Testis (tissue), 3 donors: ENCODE results near the gene CNTF. TPM values are rescaled to one million over a fixed set of nuclear protein-coding genes. Genes with fewer than 3 reads are reported as not detected.

Experiments used
- DNase-seq: peaks from one replicate; pipeline ENCODE4 v3.0.0-alpha.2; 2019
- H3K27ac ChIP-seq, 2 donors: fragments of 200-600 bp; sonication (generic); one replicate each; pipeline ENCODE4 v1.5.1; 2019
- H3K27me3 ChIP-seq: fragments of 200-600 bp; sonication (generic); one replicate; pipeline ENCODE4 v1.5.1; 2019
- H3K36me3 ChIP-seq: fragments of 200-600 bp; sonication (generic); one replicate; pipeline ENCODE4 v1.5.1; 2017; ENCODE audit warnings: low read depth; ENCODE audit errors: missing control alignments
- H3K4me1 ChIP-seq: fragments of 200-600 bp; sonication (generic); one replicate; pipeline ENCODE4 v1.5.1; 2019
- H3K4me3 ChIP-seq, 2 donors: fragments of 200-600 bp; sonication (generic); one replicate each; pipeline ENCODE4 v1.5.1; 2017 to 2019
- H3K9me3 ChIP-seq: fragments of 200-600 bp; sonication (generic); one replicate; pipeline ENCODE4 v1.5.1; 2017
- POLR2A ChIP-seq: fragments of 450-650 bp; IDR thresholded peaks from one replicate; pipeline ENCODE4 v1.6.1; 2017; ENCODE audit warnings: antibody characterized with exemption, mild to moderate bottlenecking, moderate library complexity
- WGBS, 2 donors: methylation state at CpG; one replicate each; pipeline ENCODE4 v1.1.5; 2018; 5-methylcytosine and 5-hydroxymethylcytosine counted together
- intact Hi-C: fragments of 100-400 bp; cut with DNase I; formaldehyde crosslinking; loops from one replicate; pipeline ENCODE4 v1.15.1; 2023; ENCODE audit warnings: low total_unique reads
- polyA plus RNA-seq: library from polyadenylated mRNA; stranded (reverse); fragments of 350-450 nt; fragmentation: Illumina TruSeq; extraction: RNeasy Lipid Tissue Mini Kit (QIAGEN cat#74804); gene quantifications from one replicate; pipeline ENCODE4 v1.2.3, GENCODE V29; 2014; ENCODE audit warnings: low read depth, low replicate concordance; ENCODE audit not compliant: insufficient read depth
- total RNA-seq, 2 donors: library from RNA; depleted of rRNA; stranded (reverse); fragments of >200 nt; gene quantifications; one replicate each; pipeline ENCODE4 v1.2.3, GENCODE V29; 2016
- TF ChIP-seq, protein P1 (sequence below), 3 experiments: fragments of 450-650 bp in 2 of 3; fragments of 200-600 bp in 1 of 3; sonication (generic) in 1 of 3; IDR thresholded peaks; one replicate each; pipeline ENCODE4 v1.5.1; 2016 to 2019; ENCODE audit warnings: antibody characterized with exemption in 3 of 3, mild to moderate bottlenecking in 2 of 3, moderate library complexity in 1 of 3

CNTF gene
- total and polyA plus RNA-seq, 3 donors from 2014 or later: 1.0 to 1.6 (median 1.3) TPM

GRCh38 chr11:58650496-58650895 lies 28.0 kb downstream of the CNTF start:
- TF ChIP-seq POLR2A: no peak
- TF ChIP-seq, protein P1, sequence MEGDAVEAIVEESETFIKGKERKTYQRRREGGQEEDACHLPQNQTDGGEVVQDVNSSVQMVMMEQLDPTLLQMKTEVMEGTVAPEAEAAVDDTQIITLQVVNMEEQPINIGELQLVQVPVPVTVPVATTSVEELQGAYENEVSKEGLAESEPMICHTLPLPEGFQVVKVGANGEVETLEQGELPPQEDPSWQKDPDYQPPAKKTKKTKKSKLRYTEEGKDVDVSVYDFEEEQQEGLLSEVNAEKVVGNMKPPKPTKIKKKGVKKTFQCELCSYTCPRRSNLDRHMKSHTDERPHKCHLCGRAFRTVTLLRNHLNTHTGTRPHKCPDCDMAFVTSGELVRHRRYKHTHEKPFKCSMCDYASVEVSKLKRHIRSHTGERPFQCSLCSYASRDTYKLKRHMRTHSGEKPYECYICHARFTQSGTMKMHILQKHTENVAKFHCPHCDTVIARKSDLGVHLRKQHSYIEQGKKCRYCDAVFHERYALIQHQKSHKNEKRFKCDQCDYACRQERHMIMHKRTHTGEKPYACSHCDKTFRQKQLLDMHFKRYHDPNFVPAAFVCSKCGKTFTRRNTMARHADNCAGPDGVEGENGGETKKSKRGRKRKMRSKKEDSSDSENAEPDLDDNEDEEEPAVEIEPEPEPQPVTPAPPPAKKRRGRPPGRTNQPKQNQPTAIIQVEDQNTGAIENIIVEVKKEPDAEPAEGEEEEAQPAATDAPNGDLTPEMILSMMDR (IDR thresholded peaks at IDR 0.05): no peak
- Histone ChIP-seq H3K4me1 (no peaks in the 10 kb centered on the region), H3K4me3 (no peak overlapping the region), H3K9me3 (no peaks in the 10 kb centered on the region), H3K27ac (no peak overlapping the region), H3K27me3 (no peaks in the 10 kb centered on the region), H3K36me3 (no peaks in the 10 kb centered on the region)
- DNase-seq: no peak
- intact Hi-C loops: no loop called here
- 63 to 75% methylated on average over 1 of the region's 1 CpG for WGBS, 2 donors

GRCh38 chr11:58652726-58653280 lies 30.3 kb downstream of the CNTF start:
- WGBS, 2 donors: 80 to 90% methylated on average over 2 of the region's 2 CpGs
- intact Hi-C loops: no loop called here
- H3K27ac ChIP-seq: no peak overlapping the region
- no peaks in the 10 kb centered on the region for H3K9me3 ChIP-seq
- no peaks in the 10 kb centered on the region for H3K4me1 ChIP-seq
- no peak for TF ChIP-seq POLR2A
- TF ChIP-seq, protein P1 (IDR thresholded peaks at IDR 0.05): no peak
- no peak for DNase-seq
- no peaks in the 10 kb centered on the region for H3K36me3 ChIP-seq
- no peaks in the 10 kb centered on the region for H3K27me3 ChIP-seq
- H3K4me3 ChIP-seq: no peak overlapping the region

DNA sequence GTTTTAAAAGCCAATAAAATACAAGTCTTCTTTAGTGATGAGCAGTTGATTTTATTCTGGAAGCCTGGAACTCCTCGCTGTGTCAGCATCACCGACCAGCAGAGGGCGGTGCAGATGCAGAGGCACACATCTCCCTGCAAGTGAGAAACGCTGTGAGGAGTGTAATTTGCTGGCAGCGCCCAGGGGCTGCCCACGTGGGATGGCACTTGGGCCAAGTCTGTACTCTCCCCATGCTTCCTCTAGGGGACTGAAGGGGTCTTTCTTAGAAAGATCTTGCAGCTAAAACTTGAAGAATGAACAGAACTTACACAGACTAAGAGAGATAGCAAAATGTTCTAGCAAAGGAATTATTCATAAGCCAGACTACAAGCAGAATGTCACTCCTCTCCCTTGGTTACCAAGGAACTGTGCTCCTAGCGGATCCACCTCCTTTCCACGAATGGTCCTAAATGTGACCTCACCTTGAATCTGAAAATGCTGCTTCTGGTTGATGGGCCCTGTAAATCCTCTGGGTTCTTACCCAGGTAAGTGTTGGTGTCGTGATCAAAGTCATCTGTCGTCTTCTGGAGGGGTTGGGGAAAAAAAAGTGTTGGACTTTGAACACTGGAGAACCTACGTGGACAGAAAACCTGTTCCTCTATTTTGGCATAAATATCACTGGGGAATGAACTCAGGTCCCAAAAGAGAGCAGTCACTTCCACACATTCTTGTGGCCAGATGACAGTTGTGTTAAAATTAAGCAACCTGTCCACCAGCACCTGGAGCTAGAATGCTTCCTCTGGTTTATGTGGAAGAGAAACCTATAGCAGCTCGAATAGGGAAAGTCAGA lies 31.8 kb downstream of the CNTF start:
- Histone ChIP-seq H3K4me1 (no peaks in the 10 kb centered on the region), H3K36me3 (no peaks in the 10 kb centered on the region), H3K4me3 (no peak overlapping the region), H3K9me3 (no peaks in the 10 kb centered on the region), H3K27me3 (no peaks in the 10 kb centered on the region), H3K27ac (no peak overlapping the region)
- DNase-seq: peak; percentile 91
- TF ChIP-seq POLR2A: no peak
- TF ChIP-seq, protein P1 (IDR thresholded peaks at IDR 0.05): peak; percentile 84 to 91 (median 85)
- WGBS, 2 donors: 38 to 40% methylated on average over 12 of the region's 12 CpGs
- intact Hi-C loops: no loop called here

GRCh38 chr11:58654908-58655296 lies 32.4 kb downstream of the CNTF start:
- intact Hi-C loops: no loop called here
- Histone ChIP-seq H3K36me3 (no peaks in the 10 kb centered on the region), H3K9me3 (no peaks in the 10 kb centered on the region), H3K4me1 (no peaks in the 10 kb centered on the region), H3K27me3 (no peaks in the 10 kb centered on the region), H3K4me3 (no peak overlapping the region), H3K27ac (no peak overlapping the region)
- 94 to 100% methylated on average over 1 of the region's 1 CpG for WGBS, 2 donors
- TF ChIP-seq, protein P1 (IDR thresholded peaks at IDR 0.05): no peak
- no peak for TF ChIP-seq POLR2A
- no peak for DNase-seq
